Measurements from ENCODE around the gene CTF1.

DNA sequence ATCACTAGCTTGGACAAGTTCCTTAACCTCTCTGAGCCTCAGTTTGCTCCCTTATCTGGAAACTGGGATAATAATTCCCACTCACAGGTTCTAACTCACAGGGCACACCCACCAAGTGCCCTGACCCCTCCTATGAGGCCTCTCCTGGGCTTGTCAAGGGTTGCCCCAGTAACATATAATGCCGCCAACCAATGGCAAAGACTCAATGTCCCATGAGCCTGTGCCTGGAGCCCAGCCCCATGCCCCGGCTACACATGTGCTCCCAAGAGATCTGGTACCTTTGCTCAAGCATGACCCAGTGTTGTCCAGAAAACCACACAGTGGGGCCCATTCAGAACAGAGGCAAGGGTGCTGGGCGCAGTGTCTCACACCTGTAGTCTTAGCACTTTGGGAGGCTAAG is 18.4 kb downstream of the CTF1 start:
- TF ChIP-seq, protein P1, sequence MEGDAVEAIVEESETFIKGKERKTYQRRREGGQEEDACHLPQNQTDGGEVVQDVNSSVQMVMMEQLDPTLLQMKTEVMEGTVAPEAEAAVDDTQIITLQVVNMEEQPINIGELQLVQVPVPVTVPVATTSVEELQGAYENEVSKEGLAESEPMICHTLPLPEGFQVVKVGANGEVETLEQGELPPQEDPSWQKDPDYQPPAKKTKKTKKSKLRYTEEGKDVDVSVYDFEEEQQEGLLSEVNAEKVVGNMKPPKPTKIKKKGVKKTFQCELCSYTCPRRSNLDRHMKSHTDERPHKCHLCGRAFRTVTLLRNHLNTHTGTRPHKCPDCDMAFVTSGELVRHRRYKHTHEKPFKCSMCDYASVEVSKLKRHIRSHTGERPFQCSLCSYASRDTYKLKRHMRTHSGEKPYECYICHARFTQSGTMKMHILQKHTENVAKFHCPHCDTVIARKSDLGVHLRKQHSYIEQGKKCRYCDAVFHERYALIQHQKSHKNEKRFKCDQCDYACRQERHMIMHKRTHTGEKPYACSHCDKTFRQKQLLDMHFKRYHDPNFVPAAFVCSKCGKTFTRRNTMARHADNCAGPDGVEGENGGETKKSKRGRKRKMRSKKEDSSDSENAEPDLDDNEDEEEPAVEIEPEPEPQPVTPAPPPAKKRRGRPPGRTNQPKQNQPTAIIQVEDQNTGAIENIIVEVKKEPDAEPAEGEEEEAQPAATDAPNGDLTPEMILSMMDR (IDR thresholded peaks at IDR 0.05) = no peak
- TF ChIP-seq POLR2A (IDR thresholded peaks at IDR 0.05) = no peak
